H9 (cell line): ENCODE results near the gene TMEM106C. TPM values are rescaled to one million over a fixed set of nuclear protein-coding genes. Genes with fewer than 3 reads are reported as not detected.
A peak's percentile ranks its signal among the peaks of the same experiment; 100 is the strongest.

ENCODE experiments used
- DNase-seq: peaks from one replicate; pipeline ENCODE4 v3.0.0-alpha.2; 2017
- H2AFZ ChIP-seq: one replicate; pipeline ENCODE4 v1.6.1; 2013; ENCODE audit warnings: mild to moderate bottlenecking, low read length, control low read depth, moderate library complexity
- H2AK5ac ChIP-seq: 2 replicates; pipeline ENCODE4 v1.6.1; 2013; ENCODE audit warnings: low read length, control low read depth, mixed read lengths; ENCODE audit not compliant: insufficient read length
- H2BK120ac ChIP-seq: one replicate; pipeline ENCODE4 v1.6.1; 2013; ENCODE audit warnings: low read depth, mild to moderate bottlenecking, low read length, control low read depth, inconsistent platforms; ENCODE audit not compliant: poor library complexity, severe bottlenecking
- H2BK12ac ChIP-seq: 2 replicates; pipeline ENCODE4 v1.6.1; 2013; ENCODE audit warnings: low read length, control low read depth, mixed read lengths, low read depth; ENCODE audit not compliant: insufficient read length
- H2BK15ac ChIP-seq: 2 replicates; pipeline ENCODE4 v1.6.1; 2013; ENCODE audit warnings: low read depth, low read length, control low read depth
- H2BK20ac ChIP-seq: one replicate; pipeline ENCODE4 v1.6.1; 2013; ENCODE audit warnings: low read depth, mild to moderate bottlenecking, low read length, control low read depth, inconsistent platforms; ENCODE audit not compliant: poor library complexity, severe bottlenecking
- H2BK5ac ChIP-seq: 2 replicates; pipeline ENCODE4 v1.6.1; 2013; ENCODE audit warnings: low read length, control low read depth, mixed read lengths; ENCODE audit not compliant: insufficient read length
- H3K14ac ChIP-seq: 2 replicates; pipeline ENCODE4 v1.6.1; 2013; ENCODE audit warnings: low read length, control low read depth; ENCODE audit not compliant: insufficient read depth
- H3K18ac ChIP-seq: 2 replicates; pipeline ENCODE4 v1.6.1; 2013; ENCODE audit warnings: low read depth, mild to moderate bottlenecking, mixed read lengths, low read length, control low read depth; ENCODE audit not compliant: insufficient read length
- H3K23ac ChIP-seq: 2 replicates; pipeline ENCODE4 v1.6.1; 2013; ENCODE audit warnings: low read length, control low read depth, mixed read lengths, low read depth; ENCODE audit not compliant: insufficient read length
- H3K23me2 ChIP-seq: 2 replicates; pipeline ENCODE4 v1.6.1; 2013; ENCODE audit warnings: low read depth, mild to moderate bottlenecking, mixed read lengths, low read length, control low read depth; ENCODE audit not compliant: insufficient read length, poor library complexity, severe bottlenecking
- H3K27ac ChIP-seq: 2 replicates; pipeline ENCODE4 v1.5.1; 2013; ENCODE audit warnings: low read length, control low read depth, mixed read lengths, low read depth; ENCODE audit not compliant: insufficient read length
- H3K27me3 ChIP-seq: 2 replicates; pipeline ENCODE4 v1.6.1; 2013; ENCODE audit warnings: low read length, control low read depth, inconsistent platforms; ENCODE audit not compliant: insufficient read depth
- H3K4ac ChIP-seq: 2 replicates; pipeline ENCODE4 v1.6.1; 2013; ENCODE audit warnings: low read depth, mild to moderate bottlenecking, control low read depth, inconsistent platforms, low read length, moderate library complexity
- H3K4me1 ChIP-seq: 2 replicates; pipeline ENCODE4 v1.6.1; 2013; ENCODE audit warnings: low read length, control low read depth, inconsistent platforms; ENCODE audit not compliant: insufficient read depth
- H3K4me2 ChIP-seq: 2 replicates; pipeline ENCODE4 v1.6.1; 2013; ENCODE audit warnings: low read length, control low read depth, mixed read lengths; ENCODE audit not compliant: insufficient read length, insufficient read depth
- H3K56ac ChIP-seq: 2 replicates; pipeline ENCODE4 v1.6.1; 2013; ENCODE audit warnings: low read depth, mild to moderate bottlenecking, mixed read lengths, low read length, control low read depth; ENCODE audit not compliant: insufficient read length
- H3K79me1 ChIP-seq: 2 replicates; pipeline ENCODE4 v1.6.1; 2013; ENCODE audit warnings: low read depth, mild to moderate bottlenecking, moderate library complexity, low read length, control low read depth, inconsistent platforms; ENCODE audit not compliant: insufficient read depth, poor library complexity, severe bottlenecking
- H3K79me2 ChIP-seq: 2 replicates; pipeline ENCODE4 v1.6.1; 2013; ENCODE audit warnings: low read length, control low read depth, inconsistent platforms; ENCODE audit not compliant: insufficient read depth
- H3K9ac ChIP-seq: 2 replicates; pipeline ENCODE4 v1.6.1; 2013; ENCODE audit warnings: low read length, control low read depth, mixed read lengths; ENCODE audit not compliant: insufficient read length; ENCODE audit errors: extremely low read depth
- H3K9me3 ChIP-seq: one replicate; pipeline ENCODE4 v1.6.1; 2013; ENCODE audit warnings: low read depth, low read length, inconsistent platforms; ENCODE audit not compliant: control insufficient read depth
- H3T11ph ChIP-seq: one replicate; pipeline ENCODE4 v1.6.1; 2013; ENCODE audit warnings: mild to moderate bottlenecking, low read length, control low read depth, inconsistent platforms
- H4K20me1 ChIP-seq: one replicate; pipeline ENCODE4 v1.6.1; 2013; ENCODE audit not compliant: control insufficient read depth, insufficient read length, insufficient read depth
- H4K5ac ChIP-seq: 2 replicates; pipeline ENCODE4 v1.6.1; 2013; ENCODE audit warnings: low read depth, mild to moderate bottlenecking, mixed read lengths, low read length, control low read depth; ENCODE audit not compliant: insufficient read length
- H4K8ac ChIP-seq: replicated peaks from 2 replicates; pipeline ENCODE4 v1.6.1; 2013; ENCODE audit warnings: low read length, control low read depth, mixed read lengths, low read depth; ENCODE audit not compliant: insufficient read length
- H4K91ac ChIP-seq: 2 replicates; pipeline ENCODE4 v1.6.1; 2013; ENCODE audit warnings: low read depth, mild to moderate bottlenecking, moderate library complexity, mixed read lengths, low read length, control low read depth; ENCODE audit not compliant: insufficient read length
- H3K27ac Mint-ChIP-seq, 3 experiments: 2 replicates in 2 of 3; 3 replicates in 1 of 3; pipeline ENCODE4 v1.8.0; 2020 to 2021; ENCODE audit warnings: mixed read lengths in 3 of 3, mild to moderate bottlenecking in 1 of 3, moderate library complexity in 1 of 3
- H3K27me3 Mint-ChIP-seq: 2 replicates; pipeline ENCODE4 v1.8.0; 2021; ENCODE audit warnings: low read depth, mild to moderate bottlenecking, moderate library complexity, mixed read lengths
- H3K36me3 Mint-ChIP-seq, 3 experiments: 2 replicates in 2 of 3; 3 replicates in 1 of 3; pipeline ENCODE4 v1.8.0; 2020 to 2021; ENCODE audit warnings: low read depth in 3 of 3, mixed read lengths in 3 of 3; ENCODE audit not compliant: insufficient read depth in 1 of 3
- H3K4me1 Mint-ChIP-seq, 2 experiments: 2 replicates each; pipeline ENCODE4 v1.8.0; 2020; ENCODE audit warnings: mixed read lengths in 2 of 2
- H3K4me3 Mint-ChIP-seq, 2 experiments: 2 replicates in 1 of 2; 3 replicates in 1 of 2; pipeline ENCODE4 v1.8.0; 2020 to 2021; ENCODE audit warnings: mild to moderate bottlenecking in 2 of 2, mixed read lengths in 2 of 2, moderate library complexity in 1 of 2
- H3K9me3 Mint-ChIP-seq, 2 experiments: 2 replicates in 1 of 2; 3 replicates in 1 of 2; pipeline ENCODE4 v1.8.0; 2020; ENCODE audit warnings: mild to moderate bottlenecking in 2 of 2, mixed read lengths in 2 of 2, moderate library complexity in 1 of 2
- WGBS: extraction: QIAGEN DNeasy Blood & Tissue Kit; methylation state at CpG from one replicate; pipeline ENCODE4 v1.1.7; 2013; ENCODE audit warnings: missing lambda C conversion rate, low lambda C conversion rate, mixed read lengths; ENCODE audit not compliant: insufficient read length; ENCODE audit errors: extremely low coverage; 5-methylcytosine and 5-hydroxymethylcytosine counted together
- total RNA-seq: library from RNA; stranded (reverse); gene quantifications from 2 replicates; pipeline ENCODE4 v1.2.1, GENCODE V29; 2021
- TF ChIP-seq, protein P1 (sequence below): fragments of 200-600 bp; sonication (generic); conservative IDR thresholded peaks from 3 replicates; pipeline ENCODE4 v1.8.0; 2021; ENCODE audit warnings: antibody characterized with exemption, mild to moderate bottlenecking

The TMEM106C gene
- total RNA-seq, 1 experiment from 2014 or later, result 43.7 TPM

DNA sequence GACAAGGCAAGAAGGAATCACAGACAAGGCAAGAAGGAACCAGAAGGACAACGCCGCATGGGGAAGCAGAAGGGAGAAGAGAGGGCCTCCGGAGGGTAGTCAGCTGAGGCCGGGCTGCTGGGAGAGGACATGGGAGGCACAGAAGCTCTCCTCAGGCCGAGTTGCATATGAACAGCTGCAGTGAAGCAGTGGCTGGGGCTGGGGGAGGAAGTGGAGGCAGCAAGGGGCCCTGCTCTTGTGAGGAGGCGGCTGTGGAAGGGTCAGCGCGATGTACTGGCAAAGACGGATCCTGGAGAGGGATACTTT, 22.0 kb upstream of the TMEM106C start:
- Histone ChIP-seq H3K79me1 (no peaks in the 10 kb centered on the region), H2BK12ac (no peak overlapping the region), H2AFZ (no peak overlapping the region), H3K23ac (no peak overlapping the region), H3K23me2 (peaks cover 2% of the 10 kb centered on the region), H3K18ac (no peak overlapping the region), H3K27ac (no peak overlapping the region), H2BK20ac (no peak overlapping the region), H3K4me2 (no peak overlapping the region), H3K79me2 (no peaks in the 10 kb centered on the region), H3K9ac (no peak overlapping the region), H3K27me3 (no peaks in the 10 kb centered on the region), H4K8ac (no peak overlapping the region), H3K56ac (no peak overlapping the region), H3K9me3 (no peaks in the 10 kb centered on the region), H3K4me1 (no peaks in the 10 kb centered on the region), H3T11ph (no peak overlapping the region), H2BK120ac (no peak overlapping the region), H2BK5ac (no peak overlapping the region), H2BK15ac (no peak overlapping the region), H3K4ac (no peak overlapping the region), H4K5ac (no peak overlapping the region), H4K91ac (no peak overlapping the region), H3K14ac (0 out of 2 replicates have a peak overlapping the region, but pooled peaks have one; percentile 16), H4K20me1 (peaks cover 2% of the 10 kb centered on the region), H2AK5ac (no peak overlapping the region)
- H3K4me1 Mint-ChIP-seq, result peaks cover 9 to 20% of the 10 kb centered on the region in 2 experiments
- TF ChIP-seq, protein P1, sequence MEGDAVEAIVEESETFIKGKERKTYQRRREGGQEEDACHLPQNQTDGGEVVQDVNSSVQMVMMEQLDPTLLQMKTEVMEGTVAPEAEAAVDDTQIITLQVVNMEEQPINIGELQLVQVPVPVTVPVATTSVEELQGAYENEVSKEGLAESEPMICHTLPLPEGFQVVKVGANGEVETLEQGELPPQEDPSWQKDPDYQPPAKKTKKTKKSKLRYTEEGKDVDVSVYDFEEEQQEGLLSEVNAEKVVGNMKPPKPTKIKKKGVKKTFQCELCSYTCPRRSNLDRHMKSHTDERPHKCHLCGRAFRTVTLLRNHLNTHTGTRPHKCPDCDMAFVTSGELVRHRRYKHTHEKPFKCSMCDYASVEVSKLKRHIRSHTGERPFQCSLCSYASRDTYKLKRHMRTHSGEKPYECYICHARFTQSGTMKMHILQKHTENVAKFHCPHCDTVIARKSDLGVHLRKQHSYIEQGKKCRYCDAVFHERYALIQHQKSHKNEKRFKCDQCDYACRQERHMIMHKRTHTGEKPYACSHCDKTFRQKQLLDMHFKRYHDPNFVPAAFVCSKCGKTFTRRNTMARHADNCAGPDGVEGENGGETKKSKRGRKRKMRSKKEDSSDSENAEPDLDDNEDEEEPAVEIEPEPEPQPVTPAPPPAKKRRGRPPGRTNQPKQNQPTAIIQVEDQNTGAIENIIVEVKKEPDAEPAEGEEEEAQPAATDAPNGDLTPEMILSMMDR, result no peak
- DNase-seq, result peak; percentile 46
- H3K27ac Mint-ChIP-seq, result no peak overlapping the region
- no peaks in the 10 kb centered on the region; a peak in 1 of 5 replicates for H3K9me3 Mint-ChIP-seq
- H3K27me3 Mint-ChIP-seq, result peaks cover 33% of the 10 kb centered on the region
- WGBS, result no CpG with 5 or more reads among the region's 9 CpGs
- no peaks in the 10 kb centered on the region for H3K36me3 Mint-ChIP-seq
- H3K4me3 Mint-ChIP-seq, result no peak overlapping the region
